Stimulated activated memory B cell treated with anti-CD40 and anti-IgM and Interleukin-4, amounts not matched to agents 10 μg/mL and 1 μg/mL and 100 μg/mL, for 72 hours (primary cell): ENCODE measurements around the gene FAM43A.
A peak's percentile ranks its signal among the peaks of the same experiment; 100 is the strongest.

Experiments
- ATAC-seq: fragments of 150-1000 bp; cut with Tn5 transposase; 2 replicates; pipeline ENCODE4 v1.10.0; 2021
- H3K27ac Mint-ChIP-seq: one replicate; pipeline ENCODE4 v1.8.0; 2022; ENCODE audit warnings: mild to moderate bottlenecking, mixed read lengths
- H3K27me3 Mint-ChIP-seq: one replicate; pipeline ENCODE4 v1.8.0; 2022; ENCODE audit warnings: mixed read lengths
- H3K36me3 Mint-ChIP-seq: one replicate; pipeline ENCODE4 v1.8.0; 2022; ENCODE audit warnings: mixed read lengths
- H3K4me1 Mint-ChIP-seq: one replicate; pipeline ENCODE4 v1.8.0; 2022; ENCODE audit warnings: mixed read lengths
- H3K4me3 Mint-ChIP-seq: one replicate; pipeline ENCODE4 v1.8.0; 2022; ENCODE audit warnings: mild to moderate bottlenecking, moderate library complexity, mixed read lengths
- H3K9me3 Mint-ChIP-seq: one replicate; pipeline ENCODE4 v1.8.0; 2022; ENCODE audit warnings: mixed read lengths

FAM43A gene

DNA sequence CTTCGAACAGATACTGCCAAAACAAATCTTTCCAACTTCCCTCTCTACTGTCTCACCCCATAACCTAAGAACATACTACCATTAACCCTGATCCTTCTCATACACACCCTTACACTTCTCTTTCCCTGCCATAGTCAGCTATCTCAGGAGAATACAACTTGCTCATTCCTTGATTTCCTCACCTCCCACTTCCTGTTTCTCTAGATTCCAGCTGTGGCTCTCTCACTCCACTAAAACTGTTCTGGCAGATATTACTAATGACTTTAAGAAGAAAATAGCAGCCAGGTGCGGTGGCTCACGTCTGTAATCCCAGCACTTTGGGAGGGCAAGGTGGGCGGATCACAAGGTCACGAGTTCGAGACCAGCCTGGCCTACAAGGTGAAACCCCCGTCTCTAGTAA, 18.3 kb upstream of the FAM43A start:
- Mint-ChIP-seq H3K4me1 (peaks cover 32% of the 10 kb centered on the region), H3K27ac (no peak overlapping the region), H3K4me3 (no peak overlapping the region), H3K27me3 (no peaks in the 10 kb centered on the region), H3K36me3 (peaks cover 51% of the 10 kb centered on the region), H3K9me3 (no peaks in the 10 kb centered on the region)
- ATAC-seq, result no peak

DNA sequence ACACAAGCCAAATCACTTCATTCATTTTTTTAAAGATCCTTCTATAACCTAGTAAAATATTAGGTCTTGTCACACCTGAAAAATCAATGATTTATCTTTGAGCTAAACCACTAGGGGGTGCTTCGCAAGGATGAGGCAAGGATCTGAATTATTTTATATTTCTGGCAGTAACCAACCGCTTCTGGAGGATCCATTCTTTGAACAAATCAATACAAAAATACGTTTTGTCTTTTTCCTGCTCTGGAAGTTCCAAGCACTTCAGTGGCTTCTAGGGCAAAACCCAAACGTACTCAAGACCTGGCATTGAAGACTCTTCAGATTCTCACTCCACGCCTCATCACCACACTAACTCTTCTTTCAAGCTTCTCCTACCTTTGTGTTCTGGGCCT, 14.2 kb upstream of the FAM43A start:
- ATAC-seq, result peak; percentile 48
- peaks cover 38% of the 10 kb centered on the region for H3K4me1 Mint-ChIP-seq
- no peaks in the 10 kb centered on the region for H3K9me3 Mint-ChIP-seq
- H3K36me3 Mint-ChIP-seq, result peaks cover 27% of the 10 kb centered on the region
- peak overlapping the region; percentile 99 for H3K27ac Mint-ChIP-seq
- H3K27me3 Mint-ChIP-seq, result no peaks in the 10 kb centered on the region
- peak overlapping the region; percentile 100 for H3K4me3 Mint-ChIP-seq

DNA sequence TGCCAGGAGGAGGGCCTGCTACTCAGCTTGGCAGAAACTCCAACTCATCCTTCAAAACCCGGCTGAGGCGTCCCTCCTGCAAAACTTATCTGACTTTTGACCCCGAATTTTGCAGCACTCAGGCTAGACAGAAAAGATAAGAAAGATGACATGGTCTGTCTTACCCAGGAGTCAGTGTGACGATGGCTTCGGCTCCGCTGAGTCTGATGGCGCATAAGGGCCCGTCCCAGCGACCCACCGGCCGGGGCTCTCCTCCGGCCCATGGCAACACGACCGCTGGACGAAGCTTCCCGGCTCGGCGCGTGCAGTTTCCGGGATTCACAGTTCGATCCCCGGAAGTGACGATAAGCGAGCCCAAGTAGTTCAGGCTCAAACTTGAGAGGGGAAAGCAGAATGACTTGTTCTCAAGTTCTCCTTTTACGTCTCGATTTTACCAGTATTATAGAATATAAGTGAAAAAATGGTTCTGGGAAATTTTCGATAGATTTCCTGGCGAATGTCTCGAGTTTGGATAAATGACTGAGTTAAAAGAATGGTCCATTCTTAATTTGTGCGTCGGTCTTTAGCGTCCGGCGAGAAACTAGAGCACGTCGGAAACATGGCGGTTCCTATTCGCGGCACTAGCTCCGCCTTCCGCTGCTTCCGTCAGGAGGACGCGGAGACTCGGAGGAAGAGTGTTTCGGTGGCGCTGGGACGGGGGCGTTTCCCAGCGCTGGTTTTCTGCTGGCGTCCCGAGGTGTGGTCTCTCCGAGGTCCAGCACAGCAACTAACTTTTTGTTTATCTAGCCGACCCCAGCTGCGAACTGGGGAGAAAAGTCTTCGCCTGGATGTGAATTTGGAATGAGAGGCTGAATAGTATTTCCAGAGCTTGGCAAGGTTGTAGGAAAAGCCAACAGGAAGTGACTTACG, 13.5 kb upstream of the FAM43A start, which contains the start of gene LSG1:
Gene LSG1 (minus strand): TSS at position 292 of the 909 bp plus-strand sequence. CDS start 29 bp downstream, at position 263.
- Mint-ChIP-seq H3K4me3 (peak within 1 kb of the TSS; percentile 100), H3K27ac (peak within 1 kb of the TSS; percentile 99), H3K9me3 (no peaks in the 10 kb centered on the region), H3K27me3 (no peaks in the 10 kb centered on the region), H3K4me1 (peaks cover 36% of the 10 kb centered on the region), H3K36me3 (peaks cover 25% of the 10 kb centered on the region)
- peak; percentile 95 for ATAC-seq

DNA sequence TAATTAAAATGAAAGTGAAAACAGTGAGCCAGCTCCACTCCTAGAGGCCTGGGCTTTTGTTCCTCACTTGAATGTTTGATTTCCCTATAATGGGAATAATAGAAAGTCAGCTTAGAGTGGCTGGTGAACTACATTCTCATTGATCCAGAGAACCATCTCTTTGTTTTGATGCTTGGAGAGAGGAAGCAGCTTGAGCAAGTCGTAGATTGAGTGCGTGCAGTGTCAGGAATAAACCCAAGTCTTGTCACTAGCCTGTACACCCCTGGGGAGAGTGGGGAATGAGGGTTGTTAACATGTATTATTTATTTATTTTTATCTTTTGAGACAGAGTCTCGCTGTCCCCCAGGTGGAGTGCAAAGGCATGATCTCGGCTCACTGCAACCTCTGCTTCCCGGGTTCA, 12.8 kb upstream of the FAM43A start:
- H3K36me3 Mint-ChIP-seq, result peaks cover 17% of the 10 kb centered on the region
- peak overlapping the region; percentile 99 for H3K27ac Mint-ChIP-seq
- no peak for ATAC-seq
- H3K27me3 Mint-ChIP-seq, result no peaks in the 10 kb centered on the region
- H3K4me3 Mint-ChIP-seq, result peak overlapping the region; percentile 100
- peaks cover 31% of the 10 kb centered on the region for H3K4me1 Mint-ChIP-seq
- H3K9me3 Mint-ChIP-seq, result no peaks in the 10 kb centered on the region

DNA sequence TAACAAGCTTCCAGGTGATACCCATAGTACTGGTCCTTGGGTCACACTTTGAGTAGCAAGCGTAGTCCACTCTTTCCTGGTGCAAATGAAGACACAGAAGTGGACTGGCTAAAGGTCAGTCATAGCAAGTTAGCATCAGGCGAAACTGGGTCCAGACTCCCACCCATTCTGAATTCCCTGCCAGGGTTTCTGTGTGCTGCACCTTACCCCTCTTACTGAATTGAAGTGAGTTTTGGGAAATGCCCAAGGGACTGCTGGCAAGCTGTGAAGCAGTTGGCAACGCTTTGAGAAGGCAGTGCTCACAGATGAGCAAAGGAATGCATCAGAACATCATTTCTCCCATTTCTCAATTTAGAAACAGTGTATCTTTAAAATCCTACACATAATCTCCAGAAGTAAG, 11.9 kb upstream of the FAM43A start:
- ATAC-seq, result no peak
- H3K36me3 Mint-ChIP-seq, result peaks cover 9% of the 10 kb centered on the region
- H3K4me1 Mint-ChIP-seq, result peaks cover 25% of the 10 kb centered on the region
- no peaks in the 10 kb centered on the region for H3K9me3 Mint-ChIP-seq
- no peak overlapping the region for H3K4me3 Mint-ChIP-seq
- H3K27me3 Mint-ChIP-seq, result no peaks in the 10 kb centered on the region
- no peak overlapping the region for H3K27ac Mint-ChIP-seq

DNA sequence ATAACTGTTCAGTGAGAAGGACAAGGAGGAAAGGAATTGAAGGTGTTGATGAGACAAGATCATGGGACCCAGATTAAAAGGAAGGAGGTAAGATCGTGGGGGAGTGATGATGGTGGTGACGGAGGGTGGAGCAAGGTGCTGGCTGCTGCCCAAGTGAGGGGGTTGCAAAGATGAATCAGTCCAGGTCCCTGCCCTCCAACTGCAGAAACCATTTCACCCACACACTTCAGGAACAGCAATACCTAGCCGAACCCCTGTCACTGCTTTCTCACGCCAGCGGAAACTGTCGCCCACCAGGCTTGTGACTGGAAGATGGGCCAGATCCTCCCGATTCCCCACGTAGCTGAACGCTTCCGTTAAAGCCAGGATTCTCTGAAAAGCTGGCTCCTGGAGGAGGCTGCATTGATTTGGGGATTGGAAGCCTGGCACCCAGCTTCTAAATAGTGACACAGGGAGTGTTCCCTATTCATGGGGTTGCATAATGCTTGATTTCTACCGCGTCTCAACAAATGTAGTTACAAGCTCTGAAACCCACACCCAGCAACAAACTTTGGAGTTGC, 10.5 kb upstream of the FAM43A start:
- Mint-ChIP-seq H3K4me1 (peaks cover 17% of the 10 kb centered on the region), H3K36me3 (no peaks in the 10 kb centered on the region), H3K27me3 (no peaks in the 10 kb centered on the region), H3K4me3 (no peak overlapping the region), H3K9me3 (no peaks in the 10 kb centered on the region), H3K27ac (no peak overlapping the region)
- no peak for ATAC-seq

DNA sequence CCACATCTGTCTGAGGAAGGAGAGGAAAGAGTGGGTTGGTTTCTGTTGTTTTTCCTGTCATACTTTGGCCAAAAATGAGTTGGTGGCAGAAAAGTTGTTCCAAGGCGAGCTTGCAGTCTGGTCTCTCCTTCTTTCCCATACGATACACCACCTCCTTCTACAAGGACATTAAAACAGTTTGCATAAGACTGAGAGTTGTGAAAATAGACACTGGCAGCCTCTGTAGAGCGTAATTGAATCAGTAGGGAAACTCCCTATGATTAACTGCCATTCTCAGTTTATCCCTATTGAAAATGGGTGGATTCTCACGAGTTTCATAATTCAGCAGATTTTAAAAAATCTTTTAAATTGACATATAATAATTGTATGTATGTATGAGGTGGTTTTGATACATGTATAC, 10.0 kb upstream of the FAM43A start:
- Mint-ChIP-seq H3K9me3 (no peaks in the 10 kb centered on the region), H3K36me3 (no peaks in the 10 kb centered on the region), H3K4me1 (peaks cover 19% of the 10 kb centered on the region), H3K4me3 (no peak overlapping the region), H3K27ac (no peak overlapping the region), H3K27me3 (no peaks in the 10 kb centered on the region)
- ATAC-seq, result no peak

DNA sequence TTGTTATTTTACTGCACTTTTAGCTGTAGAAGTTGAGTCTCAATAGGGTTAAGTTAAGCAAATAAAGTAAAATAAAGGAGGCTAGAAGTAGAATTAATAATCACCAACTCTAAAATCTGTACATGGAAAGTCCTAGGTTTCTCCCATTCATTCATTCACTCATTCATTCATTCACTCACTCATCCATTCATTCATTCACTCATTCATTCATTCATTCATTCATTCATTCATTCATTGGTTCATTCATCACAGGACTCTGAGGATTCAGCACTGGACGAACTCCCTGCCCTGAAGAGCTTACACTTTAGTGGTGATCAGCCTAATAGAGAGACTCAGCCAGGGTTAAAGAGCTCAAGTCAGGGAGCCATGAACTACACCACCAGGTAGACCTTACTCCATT, 9.2 kb upstream of the FAM43A start:
- H3K4me3 Mint-ChIP-seq, result no peak overlapping the region
- H3K27ac Mint-ChIP-seq, result no peak overlapping the region
- no peaks in the 10 kb centered on the region for H3K27me3 Mint-ChIP-seq

DNA sequence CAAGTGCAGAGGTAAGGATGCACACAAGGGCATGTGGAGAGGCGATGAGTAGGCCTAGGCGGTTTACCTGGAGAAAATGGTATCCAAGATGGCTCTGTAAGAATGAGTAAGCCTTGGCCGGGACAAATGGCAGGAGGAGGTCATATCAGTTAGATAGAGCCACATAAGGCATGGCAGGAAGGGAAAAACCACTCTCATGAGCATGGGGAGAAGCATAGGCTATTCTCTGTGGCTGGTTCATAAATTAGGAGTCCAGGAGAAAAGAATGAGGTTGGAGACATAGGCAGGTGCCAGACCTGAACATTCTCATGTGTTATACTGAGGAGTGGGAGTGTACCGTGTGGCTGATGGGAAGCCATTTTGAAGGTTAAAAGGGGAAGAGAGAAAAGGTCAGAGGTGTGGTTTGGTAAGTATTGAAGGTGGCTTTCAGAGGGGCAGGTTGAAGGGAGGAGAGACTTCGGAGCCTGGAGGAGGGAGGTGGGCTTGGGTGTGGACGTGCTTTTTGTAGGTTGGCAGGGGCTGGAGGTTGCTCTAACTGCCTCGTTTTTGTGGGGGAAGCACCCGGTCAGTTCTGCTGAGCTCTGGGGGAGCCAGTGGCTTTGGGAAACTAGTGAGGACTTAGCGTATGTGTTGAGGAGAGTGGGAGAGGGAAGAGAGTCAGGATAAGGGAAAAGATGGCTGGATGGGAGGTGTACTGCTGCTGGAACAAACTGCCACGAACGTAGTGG, 4.6 kb upstream of the FAM43A start:
- no peaks in the 10 kb centered on the region for H3K36me3 Mint-ChIP-seq
- H3K27me3 Mint-ChIP-seq, result no peaks in the 10 kb centered on the region
- no peak overlapping the region for H3K4me3 Mint-ChIP-seq
- H3K9me3 Mint-ChIP-seq, result no peaks in the 10 kb centered on the region
- H3K27ac Mint-ChIP-seq, result no peak overlapping the region
- H3K4me1 Mint-ChIP-seq, result peaks cover 31% of the 10 kb centered on the region
- no peak for ATAC-seq

More for the DNA sequence above, 9.2 kb upstream of the FAM43A start:
- ATAC-seq, result no peak
- Mint-ChIP-seq H3K4me1 (peaks cover 22% of the 10 kb centered on the region), H3K9me3 (no peaks in the 10 kb centered on the region), H3K36me3 (no peaks in the 10 kb centered on the region)

DNA sequence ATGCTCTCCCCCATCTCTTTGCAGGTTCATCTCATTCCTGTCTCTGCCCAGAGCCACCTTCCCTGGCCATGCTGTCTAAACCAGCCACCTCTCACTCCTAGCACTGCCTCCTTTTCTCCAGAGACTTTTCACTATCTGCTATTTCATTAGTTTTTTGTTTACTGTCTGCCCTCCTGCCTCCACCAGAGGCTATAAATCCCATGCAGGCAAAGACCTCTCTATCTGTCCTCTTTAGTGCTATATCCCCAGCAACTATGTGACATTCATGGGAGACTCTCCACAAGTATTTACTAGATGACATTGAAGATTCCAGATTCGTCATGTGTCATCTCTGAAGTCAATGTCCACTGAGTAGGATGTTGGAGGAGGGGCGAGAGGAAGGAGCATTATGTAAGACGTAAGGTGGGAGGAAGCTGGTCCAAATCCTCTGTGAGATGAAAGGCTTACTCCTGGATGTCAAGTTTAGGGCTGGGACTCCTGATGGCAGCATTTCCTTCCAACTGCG, 3.4 kb upstream of the FAM43A start:
- Mint-ChIP-seq H3K9me3 (no peaks in the 10 kb centered on the region), H3K27ac (no peak overlapping the region), H3K4me3 (no peak overlapping the region), H3K27me3 (no peaks in the 10 kb centered on the region), H3K4me1 (peaks cover 38% of the 10 kb centered on the region), H3K36me3 (peaks cover 1% of the 10 kb centered on the region)
- no peak for ATAC-seq

DNA sequence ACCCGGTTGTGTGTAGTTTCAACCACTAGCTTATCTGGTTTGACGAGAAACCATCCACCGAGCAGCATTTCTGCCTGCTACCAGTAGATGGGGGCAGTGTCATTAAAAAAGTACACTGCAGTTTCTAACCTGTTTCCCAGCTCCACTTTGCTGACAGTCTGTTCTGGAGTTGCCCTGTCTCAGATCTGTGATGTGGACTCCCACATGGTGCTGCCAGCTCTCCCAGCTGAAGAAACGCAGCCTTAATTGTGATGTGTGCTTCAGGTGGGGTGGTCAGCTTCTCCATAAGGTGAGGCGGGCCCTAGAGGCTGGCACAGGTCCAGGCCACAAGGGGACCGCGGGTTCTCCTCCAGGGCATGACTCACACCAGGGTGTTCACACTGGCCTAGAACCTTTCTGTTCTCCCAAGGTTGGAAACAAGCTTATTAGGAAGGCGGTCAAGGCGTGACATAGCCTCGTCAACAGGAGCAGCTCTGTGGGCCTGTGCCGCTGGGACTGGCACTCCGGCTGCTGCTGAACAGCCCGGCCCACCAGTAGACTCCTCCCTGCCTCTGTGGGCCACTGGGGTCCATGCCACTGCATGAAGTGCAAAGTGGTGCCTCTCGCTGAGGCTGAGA, 2.9 kb upstream of the FAM43A start:
- Mint-ChIP-seq H3K36me3 (peaks cover 4% of the 10 kb centered on the region), H3K27ac (no peak overlapping the region), H3K27me3 (no peaks in the 10 kb centered on the region), H3K9me3 (no peaks in the 10 kb centered on the region), H3K4me1 (peaks cover 43% of the 10 kb centered on the region), H3K4me3 (no peak overlapping the region)
- peak; percentile 69 for ATAC-seq

DNA sequence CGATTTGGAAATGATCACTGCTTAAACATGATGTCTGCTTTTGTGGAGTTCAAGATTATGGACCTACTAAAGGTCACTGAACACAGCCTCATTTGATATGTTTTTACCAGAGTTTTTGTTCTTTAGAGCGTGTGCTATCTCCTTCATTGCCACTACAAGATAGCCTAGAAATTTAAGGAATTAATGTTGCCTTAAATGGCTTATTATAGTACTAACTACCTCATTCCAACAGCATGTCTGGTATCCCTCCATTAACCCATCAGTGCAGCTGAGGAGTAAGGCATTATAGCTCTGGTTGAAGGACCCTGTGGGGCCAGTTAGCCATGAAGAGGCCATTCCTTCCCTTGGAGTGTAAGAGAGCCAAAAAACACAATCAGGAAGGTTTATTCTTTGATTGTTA, 2.3 kb upstream of the FAM43A start:
- H3K9me3 Mint-ChIP-seq, result no peaks in the 10 kb centered on the region
- H3K4me1 Mint-ChIP-seq, result peaks cover 46% of the 10 kb centered on the region
- ATAC-seq, result no peak
- no peak overlapping the region for H3K27ac Mint-ChIP-seq
- no peak overlapping the region for H3K4me3 Mint-ChIP-seq
- H3K36me3 Mint-ChIP-seq, result peaks cover 4% of the 10 kb centered on the region
- no peaks in the 10 kb centered on the region for H3K27me3 Mint-ChIP-seq

DNA sequence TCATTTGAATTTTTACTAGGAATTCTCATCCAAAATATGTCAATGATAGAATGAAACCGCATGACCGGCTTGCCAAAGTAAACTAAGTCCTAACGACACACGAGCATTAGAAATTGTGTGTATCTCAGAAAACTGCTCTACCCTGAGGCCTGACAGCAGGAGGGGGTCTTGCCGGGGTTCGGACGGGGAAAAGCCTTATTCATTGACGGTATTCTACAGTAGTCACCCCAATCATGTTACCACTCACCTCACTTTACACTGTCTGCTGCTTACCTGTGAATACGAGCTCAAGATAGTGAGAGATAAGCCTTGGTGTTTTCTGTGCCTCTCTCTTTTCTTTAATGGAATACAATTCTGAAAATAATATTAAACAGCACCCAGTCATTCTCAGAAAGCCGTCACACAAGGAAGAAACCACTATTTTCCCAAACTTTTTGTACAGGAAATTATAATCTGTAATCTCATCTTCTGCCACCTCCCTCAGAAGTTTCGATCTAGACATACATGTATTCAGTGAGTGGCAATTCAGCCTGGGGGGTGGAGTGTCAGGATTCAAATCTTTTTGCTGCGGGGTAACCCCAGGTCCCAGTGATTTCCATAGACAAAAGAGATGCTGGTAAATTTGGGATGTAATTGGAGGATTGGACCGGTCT, 492 bp upstream of the FAM43A start:
- Mint-ChIP-seq H3K4me1 (peaks cover 64% of the 10 kb centered on the region), H3K27me3 (no peaks in the 10 kb centered on the region), H3K27ac (peak overlapping the region; percentile 88), H3K9me3 (no peaks in the 10 kb centered on the region), H3K4me3 (peak overlapping the region; percentile 98), H3K36me3 (peaks cover 4% of the 10 kb centered on the region)
- peak; percentile 20 for ATAC-seq

DNA sequence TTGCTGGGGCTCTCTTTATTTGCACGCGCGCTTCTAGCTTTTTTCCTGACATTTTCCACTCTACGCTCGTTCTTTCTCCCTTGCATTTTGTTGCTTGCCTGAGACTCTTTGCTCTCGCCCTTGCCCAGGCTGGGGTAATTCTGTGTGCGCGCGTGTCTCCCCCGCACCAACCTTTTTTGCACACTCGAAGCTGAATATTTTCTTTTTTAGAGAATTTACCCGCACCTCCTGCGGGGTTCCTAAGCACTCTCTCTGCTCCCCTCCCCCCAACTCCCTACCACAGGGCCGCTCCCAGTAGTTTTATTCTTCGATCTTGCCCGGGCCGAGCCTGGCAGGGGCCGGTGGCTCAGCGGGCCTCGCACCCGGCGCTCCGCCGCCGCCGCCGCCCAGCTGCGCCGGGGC, 732 bp downstream of the FAM43A start:
- peak overlapping the region; percentile 98 for H3K4me3 Mint-ChIP-seq
- peak overlapping the region; percentile 88 for H3K27ac Mint-ChIP-seq
- peaks cover 4% of the 10 kb centered on the region for H3K36me3 Mint-ChIP-seq
- H3K27me3 Mint-ChIP-seq, result no peaks in the 10 kb centered on the region
- no peaks in the 10 kb centered on the region for H3K9me3 Mint-ChIP-seq
- peaks cover 68% of the 10 kb centered on the region for H3K4me1 Mint-ChIP-seq
- ATAC-seq, result no peak
